NB4 (cell line): ENCODE results near the gene CD300LD.

Experiments used
- POLR2A ChIP-seq: IDR thresholded peaks from 2 replicates; pipeline ENCODE4 v1.6.1; 2011; ENCODE audit warnings: mild to moderate bottlenecking; ENCODE audit not compliant: insufficient read length; ENCODE audit errors: extremely low read depth
- TF ChIP-seq, protein P1 (sequence below): IDR thresholded peaks from one replicate; pipeline ENCODE4 v1.5.1; 2012; ENCODE audit warnings: low read depth, low read length
- TF ChIP-seq, protein P2 (sequence below): IDR thresholded peaks from 2 replicates; pipeline ENCODE4 v1.6.1; 2011; ENCODE audit warnings: low read depth, low read length

DNA sequence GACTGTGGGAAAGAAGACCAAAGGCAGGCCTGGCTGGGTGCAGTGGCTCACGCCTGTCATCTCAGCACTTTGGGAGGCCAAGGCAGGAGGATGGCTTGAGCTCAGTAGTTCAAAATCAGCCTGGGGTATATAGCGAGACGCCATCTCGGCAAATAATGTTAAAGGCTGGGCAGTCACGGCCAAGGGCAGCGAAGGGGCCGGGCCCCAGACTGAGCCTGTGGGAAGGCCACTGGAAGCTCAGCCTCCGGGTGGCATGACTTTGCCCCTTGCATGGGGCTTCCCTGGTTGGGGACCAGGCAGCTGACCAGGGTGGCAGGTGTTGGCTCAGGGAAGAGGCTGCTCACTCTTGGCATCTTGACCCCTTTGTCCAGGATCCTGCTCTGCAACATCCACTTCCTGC, 14.0 kb upstream of the CD300LD start:
- TF ChIP-seq, protein P1, sequence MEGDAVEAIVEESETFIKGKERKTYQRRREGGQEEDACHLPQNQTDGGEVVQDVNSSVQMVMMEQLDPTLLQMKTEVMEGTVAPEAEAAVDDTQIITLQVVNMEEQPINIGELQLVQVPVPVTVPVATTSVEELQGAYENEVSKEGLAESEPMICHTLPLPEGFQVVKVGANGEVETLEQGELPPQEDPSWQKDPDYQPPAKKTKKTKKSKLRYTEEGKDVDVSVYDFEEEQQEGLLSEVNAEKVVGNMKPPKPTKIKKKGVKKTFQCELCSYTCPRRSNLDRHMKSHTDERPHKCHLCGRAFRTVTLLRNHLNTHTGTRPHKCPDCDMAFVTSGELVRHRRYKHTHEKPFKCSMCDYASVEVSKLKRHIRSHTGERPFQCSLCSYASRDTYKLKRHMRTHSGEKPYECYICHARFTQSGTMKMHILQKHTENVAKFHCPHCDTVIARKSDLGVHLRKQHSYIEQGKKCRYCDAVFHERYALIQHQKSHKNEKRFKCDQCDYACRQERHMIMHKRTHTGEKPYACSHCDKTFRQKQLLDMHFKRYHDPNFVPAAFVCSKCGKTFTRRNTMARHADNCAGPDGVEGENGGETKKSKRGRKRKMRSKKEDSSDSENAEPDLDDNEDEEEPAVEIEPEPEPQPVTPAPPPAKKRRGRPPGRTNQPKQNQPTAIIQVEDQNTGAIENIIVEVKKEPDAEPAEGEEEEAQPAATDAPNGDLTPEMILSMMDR: no peak
- TF ChIP-seq POLR2A: no peak
- TF ChIP-seq, protein P2, sequence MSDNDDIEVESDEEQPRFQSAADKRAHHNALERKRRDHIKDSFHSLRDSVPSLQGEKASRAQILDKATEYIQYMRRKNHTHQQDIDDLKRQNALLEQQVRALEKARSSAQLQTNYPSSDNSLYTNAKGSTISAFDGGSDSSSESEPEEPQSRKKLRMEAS: no peak
